Suppressor macrophage (primary cell): ENCODE data around the gene DPH5.

ENCODE experiments used
- DNase-seq, 4 experiments: peaks; one replicate each; pipeline ENCODE4 v3.0.0-alpha.2; 2020 to 2022

The DPH5 gene

GRCh38 chr1:101030881-101031280, 5.3 kb upstream of the DPH5 start:
- DNase-seq, result no peak

DNA sequence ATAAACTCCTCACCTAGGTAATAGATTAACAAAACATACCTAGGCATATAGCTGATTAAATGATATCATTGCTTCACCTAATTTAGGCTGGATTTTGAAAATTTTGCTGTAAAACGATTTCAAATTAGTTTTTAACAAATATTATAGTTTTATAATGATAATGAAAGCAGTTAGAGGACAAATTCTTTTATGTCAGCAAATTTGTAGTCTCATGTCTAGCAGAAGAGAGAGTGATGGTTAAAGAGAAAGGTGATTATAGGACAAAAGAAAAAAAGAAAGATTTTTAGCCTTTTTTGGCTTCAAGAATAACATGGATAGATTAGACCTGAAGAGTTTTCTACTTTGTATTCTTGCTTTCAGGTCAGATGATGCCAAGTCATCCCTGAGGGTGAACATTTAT, 3.6 kb upstream of the DPH5 start:
- no peak for DNase-seq

- no peak for DNase-seq
Observed at GRCh38 chr1:101028466-101028865, 2.9 kb upstream of the DPH5 start.

DNA sequence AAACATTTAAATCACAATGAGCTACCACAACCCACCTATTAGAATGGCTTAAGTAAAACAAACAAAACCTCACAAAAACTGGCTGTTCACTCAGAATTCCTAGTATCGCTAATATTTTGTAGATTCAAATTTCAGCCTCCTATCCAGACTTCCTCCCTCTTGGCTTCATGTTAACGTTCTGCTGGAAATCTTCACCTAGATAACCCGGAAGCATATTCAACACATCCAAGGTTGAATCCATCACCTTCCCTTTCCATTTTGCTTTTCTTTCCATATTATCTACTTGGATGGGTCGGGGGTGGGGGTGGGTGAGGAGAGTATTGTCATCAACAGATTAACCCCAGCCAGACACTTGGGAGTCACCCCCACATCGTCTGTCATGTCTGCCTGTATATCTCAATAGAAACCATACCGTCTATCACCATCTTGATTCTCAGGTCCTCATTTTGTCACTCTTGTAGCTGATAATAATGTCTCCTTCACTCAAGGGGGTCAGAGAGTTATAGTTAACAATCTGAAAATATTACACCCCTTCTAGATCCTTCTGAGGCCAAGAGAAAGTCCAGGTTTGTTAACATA, 1.7 kb upstream of the DPH5 start:
- no peak for DNase-seq

GRCh38 chr1:101026430-101026788, 825 bp upstream of the DPH5 start:
- no peak for DNase-seq

DNA sequence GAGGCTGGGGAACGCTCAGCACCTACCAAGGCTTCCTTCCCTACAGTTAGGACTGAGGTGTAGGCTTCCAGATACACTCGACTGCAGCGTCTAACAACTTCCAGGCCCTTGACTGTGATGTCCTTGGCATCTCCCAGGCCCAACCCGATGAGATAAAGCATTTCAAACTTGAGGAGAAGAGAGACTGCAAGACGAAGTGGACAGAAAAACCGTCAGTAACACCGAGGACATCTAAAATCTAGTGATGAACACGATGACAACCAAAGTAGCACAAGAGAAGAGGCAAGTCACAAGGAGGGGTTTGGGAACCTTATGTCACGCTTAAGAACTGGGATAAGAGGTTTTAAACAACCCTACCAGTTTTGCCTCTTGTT, 314 bp downstream of the DPH5 start:
- peak in 3 of 4 experiments; percentile 4 to 19 (median 7) for DNase-seq

- peak in 3 of 4 experiments; percentile 23 to 68 (median 58) for DNase-seq
Observed at GRCh38 chr1:101022294-101022693, 3.3 kb downstream of the DPH5 start.

- no peak for DNase-seq
Observed at GRCh38 chr1:101017448-101017847, 8.1 kb downstream of the DPH5 start.

GRCh38 chr1:101013776-101014175, 11.8 kb downstream of the DPH5 start:
- DNase-seq, result no peak

DNA sequence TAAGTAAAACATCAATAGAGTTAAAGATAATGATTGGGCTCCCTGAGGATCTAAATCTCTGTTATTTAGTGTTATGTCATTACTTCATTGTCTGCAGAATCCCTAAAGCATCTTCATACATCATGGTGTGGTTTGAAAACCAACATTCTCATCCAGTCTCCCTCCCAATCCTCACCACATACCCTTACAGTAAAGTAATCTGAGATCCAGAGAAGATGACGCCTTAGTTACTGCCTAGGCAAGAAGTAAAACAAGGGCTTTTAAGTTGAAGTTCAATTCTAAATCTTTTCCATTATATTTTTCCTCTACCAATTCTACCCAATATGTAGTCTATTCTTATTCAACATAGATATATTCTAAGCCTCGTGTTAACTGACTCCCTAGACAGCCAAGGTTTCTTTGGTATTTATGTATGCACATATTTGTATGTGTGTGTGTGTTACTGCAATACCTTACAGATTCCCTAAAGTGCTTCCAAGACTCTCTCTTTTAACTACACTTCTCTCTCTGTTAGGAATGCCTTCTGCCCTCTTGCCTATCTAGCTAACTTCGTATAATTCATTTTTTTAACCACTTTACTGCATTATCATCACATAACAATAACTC, 17.3 kb downstream of the DPH5 start:
- no peak for DNase-seq

- DNase-seq, result peak in 2 of 4 experiments; percentile 9 to 19
Observed at GRCh38 chr1:101006553-101006952, 19.0 kb downstream of the DPH5 start.

- DNase-seq, result no peak
Observed at GRCh38 chr1:101005871-101006270, 19.7 kb downstream of the DPH5 start.

DNA sequence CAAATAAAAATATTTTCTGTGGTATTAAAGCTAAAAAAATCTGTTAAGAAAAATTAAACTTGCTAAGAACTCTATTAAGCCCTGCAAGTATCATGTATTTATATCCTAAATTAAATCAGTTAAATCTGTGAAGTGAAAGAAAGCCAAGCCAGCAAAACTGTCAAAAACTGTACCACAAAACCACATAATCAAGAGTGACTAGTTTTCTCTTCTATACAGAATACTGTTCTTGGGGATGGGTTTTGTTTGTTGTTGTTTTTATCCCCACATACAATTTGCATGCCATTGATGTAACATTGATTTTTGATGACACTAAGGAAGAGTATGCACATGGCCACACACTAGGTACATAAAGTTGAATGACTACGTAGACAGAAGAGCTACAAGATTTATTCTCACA, 20.4 kb downstream of the DPH5 start:
- no peak for DNase-seq

- DNase-seq, result peak; percentile 15 to 51 (median 32)
Observed at GRCh38 chr1:101004670-101005069, 20.9 kb downstream of the DPH5 start.

DNA sequence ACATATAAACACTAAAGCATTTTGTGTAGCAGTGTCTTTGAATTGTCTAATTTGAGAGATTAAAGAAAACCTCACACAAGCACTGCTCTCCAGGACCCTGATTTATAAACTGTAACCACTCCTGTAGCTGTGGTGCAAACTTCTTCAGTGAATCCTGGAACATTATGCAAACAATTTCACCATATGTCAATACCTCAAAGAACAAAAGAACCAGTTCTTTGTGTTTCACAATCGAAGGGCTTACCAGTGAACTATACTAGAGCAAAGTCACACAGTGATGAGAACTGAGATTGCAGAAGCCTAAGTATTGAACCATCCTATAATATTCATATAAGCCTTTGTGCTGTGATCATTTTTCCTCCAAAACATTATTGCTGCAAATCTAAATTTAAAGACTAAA, 21.5 kb downstream of the DPH5 start:
- DNase-seq, result peak; percentile 5 to 59 (median 31)

DNA sequence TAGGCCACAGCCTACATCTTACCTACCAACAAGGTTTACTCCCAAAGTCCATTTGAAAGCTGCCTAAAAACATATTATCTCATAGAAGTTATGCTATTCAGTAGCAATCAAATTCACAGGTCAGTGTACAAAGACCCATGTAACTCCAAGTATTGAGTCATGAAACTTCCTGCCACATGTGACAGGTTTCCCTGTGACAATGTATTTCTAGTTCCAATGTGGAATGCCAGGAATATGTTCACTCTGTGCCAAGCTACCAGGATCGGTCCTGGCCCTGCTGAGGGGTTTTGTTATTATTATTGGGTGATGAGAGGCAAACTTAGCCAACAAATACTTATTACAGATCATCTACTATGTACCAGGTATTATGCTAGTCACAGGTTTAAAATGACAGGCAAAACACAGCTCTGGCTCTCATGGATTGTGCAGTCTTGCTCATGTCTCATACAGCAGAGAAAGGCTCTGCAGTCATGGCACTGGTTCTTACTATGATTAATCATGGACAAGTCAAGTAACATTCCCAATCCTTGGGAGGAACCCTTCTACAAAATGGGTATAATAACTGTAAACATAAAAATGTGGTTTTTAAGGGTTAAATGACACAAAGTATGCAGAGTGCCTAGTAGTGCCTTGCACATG, 22.5 kb downstream of the DPH5 start:
- DNase-seq, result no peak

GRCh38 chr1:101002551-101002950, 23.0 kb downstream of the DPH5 start:
- peak; percentile 60 to 85 (median 72) for DNase-seq

GRCh38 chr1:101000131-101000873, 25.3 kb downstream of the DPH5 start:
- DNase-seq, result no peak

- no peak for DNase-seq
Observed at GRCh38 chr1:100998426-100998825, 27.2 kb downstream of the DPH5 start.

DNA sequence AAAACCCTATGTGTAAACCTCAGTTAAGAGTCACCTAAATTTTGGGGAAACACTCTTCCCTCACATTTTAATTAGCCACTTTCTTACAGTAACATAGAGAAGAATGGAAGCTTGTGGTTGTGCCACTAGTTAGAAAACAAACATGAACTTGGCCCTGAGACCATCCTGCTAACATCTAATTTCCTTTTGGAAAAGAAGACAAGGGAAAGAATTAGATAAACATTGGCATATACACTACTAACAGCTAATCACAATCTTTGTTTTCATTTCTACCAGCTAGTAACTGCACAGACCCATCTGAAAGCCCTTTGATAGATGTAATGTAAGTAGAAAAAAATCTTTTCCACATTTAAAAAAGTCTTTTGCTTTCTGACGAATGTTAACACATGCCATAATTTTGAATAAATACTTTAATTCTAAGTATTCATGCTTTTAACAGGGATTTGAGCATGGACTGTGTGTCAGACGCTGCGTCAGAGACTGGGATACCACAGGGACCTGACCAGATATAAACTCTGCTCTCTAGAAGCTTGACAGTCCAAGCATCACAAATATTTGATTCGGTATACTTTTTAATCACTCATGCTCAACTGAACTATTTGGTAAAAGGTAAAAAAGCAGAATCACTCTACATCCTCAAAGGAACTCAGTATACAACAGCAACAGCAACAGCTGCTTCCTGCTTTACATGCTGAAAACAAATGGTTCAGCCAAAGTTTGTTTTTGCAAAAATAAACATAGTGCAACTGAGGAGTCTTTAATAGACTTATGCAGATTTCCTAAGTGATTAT, 30.2 kb downstream of the DPH5 start:
- no peak for DNase-seq

GRCh38 chr1:100989306-100990077, 36.1 kb downstream of the DPH5 start:
- DNase-seq, result no peak

GRCh38 chr1:100988121-100988520, 37.5 kb downstream of the DPH5 start:
- DNase-seq, result no peak
